Colonic mucosa (tissue), 4 donors: ENCODE data around the gene HOXB6. TPM values are rescaled to one million over a fixed set of nuclear protein-coding genes. Genes with fewer than 3 reads are reported as not detected.

ENCODE experiments used
- DNase-seq: peaks from one replicate; pipeline ENCODE4 v3.0.0-alpha.2; 2020
- H3K27ac ChIP-seq: fragments of 200-600 bp; one replicate; pipeline ENCODE4 v1.8.0; 2021
- H3K27me3 ChIP-seq: fragments of 200-600 bp; one replicate; pipeline ENCODE4 v1.8.0; 2021
- H3K36me3 ChIP-seq: fragments of 200-600 bp; one replicate; pipeline ENCODE4 v1.8.0; 2021
- H3K4me1 ChIP-seq: fragments of 200-600 bp; one replicate; pipeline ENCODE4 v1.8.0; 2021; ENCODE audit warnings: mild to moderate bottlenecking
- H3K4me3 ChIP-seq: fragments of 200-600 bp; one replicate; pipeline ENCODE4 v1.8.0; 2021
- H3K9ac ChIP-seq, 2 donors: one replicate each; pipeline ENCODE4 v1.7.0; 2013; ENCODE audit warnings: control low read depth in 2 of 2, low read depth in 2 of 2, low read length in 2 of 2
- H3K9me3 ChIP-seq: fragments of 200-600 bp; one replicate; pipeline ENCODE4 v1.8.0; 2021
- intact Hi-C: fragments of 100-400 bp; cut with DNase I; formaldehyde crosslinking; loops from one replicate; pipeline ENCODE4 v1.14.1; 2022
- total RNA-seq, 2 donors: library from RNA; stranded (reverse); fragmentation: NEBNext Ultra II Directional in 1 of 2; extraction: Animal tissue kit (Norgen Biotek cat#: 25700) in 1 of 2; gene quantifications; one replicate each; pipeline ENCODE4 v1.2.1, GENCODE V29; 2021
- TF ChIP-seq, protein P1 (sequence below): fragments of 200-600 bp; IDR thresholded peaks from one replicate; pipeline ENCODE4 v1.8.0; 2022; ENCODE audit warnings: antibody characterized with exemption, mild to moderate bottlenecking
- donor health status: healthy.
- donor health status: DM: no; HTN: no; CAD: no.
- donor health status: DM: no; HTN: no; CAD: no.

Gene HOXB6
- total RNA-seq, 2 donors from 2014 or later = 30.0 to 71.0 TPM

DNA sequence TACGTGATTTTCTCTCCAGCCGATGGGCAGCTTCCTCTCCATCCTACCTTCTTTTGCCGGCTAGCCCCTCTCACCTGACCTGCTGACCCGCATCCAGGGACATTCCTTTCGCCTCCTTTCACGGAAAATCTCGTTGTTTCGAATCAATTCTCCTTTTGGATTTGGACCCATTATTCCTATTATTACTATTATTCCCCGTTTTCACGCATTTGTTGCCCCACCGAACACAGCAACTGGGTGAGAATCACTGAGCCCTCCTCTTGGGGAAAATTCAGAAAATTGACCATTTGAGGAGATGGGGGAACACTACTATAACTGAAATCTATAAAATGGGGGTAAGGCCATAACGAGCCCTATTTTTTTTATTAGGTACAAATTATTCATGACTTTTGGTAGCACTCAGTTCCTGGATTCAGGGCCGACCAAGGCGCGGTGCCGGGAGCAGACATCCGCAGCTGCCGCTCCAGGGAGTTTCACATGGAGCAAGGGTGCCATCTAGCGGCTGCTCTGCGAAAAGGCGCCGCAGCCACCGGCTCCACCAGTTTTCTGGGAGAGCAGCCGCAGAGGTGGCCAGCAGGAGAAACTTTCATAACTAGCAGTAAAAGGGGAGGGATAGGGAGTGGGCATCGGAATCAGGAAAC, 13.6 kb upstream of the HOXB6 start:
- TF ChIP-seq, protein P1, sequence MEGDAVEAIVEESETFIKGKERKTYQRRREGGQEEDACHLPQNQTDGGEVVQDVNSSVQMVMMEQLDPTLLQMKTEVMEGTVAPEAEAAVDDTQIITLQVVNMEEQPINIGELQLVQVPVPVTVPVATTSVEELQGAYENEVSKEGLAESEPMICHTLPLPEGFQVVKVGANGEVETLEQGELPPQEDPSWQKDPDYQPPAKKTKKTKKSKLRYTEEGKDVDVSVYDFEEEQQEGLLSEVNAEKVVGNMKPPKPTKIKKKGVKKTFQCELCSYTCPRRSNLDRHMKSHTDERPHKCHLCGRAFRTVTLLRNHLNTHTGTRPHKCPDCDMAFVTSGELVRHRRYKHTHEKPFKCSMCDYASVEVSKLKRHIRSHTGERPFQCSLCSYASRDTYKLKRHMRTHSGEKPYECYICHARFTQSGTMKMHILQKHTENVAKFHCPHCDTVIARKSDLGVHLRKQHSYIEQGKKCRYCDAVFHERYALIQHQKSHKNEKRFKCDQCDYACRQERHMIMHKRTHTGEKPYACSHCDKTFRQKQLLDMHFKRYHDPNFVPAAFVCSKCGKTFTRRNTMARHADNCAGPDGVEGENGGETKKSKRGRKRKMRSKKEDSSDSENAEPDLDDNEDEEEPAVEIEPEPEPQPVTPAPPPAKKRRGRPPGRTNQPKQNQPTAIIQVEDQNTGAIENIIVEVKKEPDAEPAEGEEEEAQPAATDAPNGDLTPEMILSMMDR = peak; percentile 98
- H3K27me3 ChIP-seq = peaks cover 45% of the 10 kb centered on the region
- peak overlapping the region; percentile 15 for H3K4me3 ChIP-seq
- intact Hi-C loops = loop anchor here (5.0 kb wide), 1 partner anchor 276 kb away; no protein-coding TSS in a partner anchor
- peak; percentile 93 for DNase-seq
- H3K9me3 ChIP-seq = no peaks in the 10 kb centered on the region
- no peaks in the 10 kb centered on the region for H3K36me3 ChIP-seq
- H3K27ac ChIP-seq = peak overlapping the region; percentile 62
- peaks cover 13% of the 10 kb centered on the region for H3K4me1 ChIP-seq
- peak overlapping the region; percentile 48 to 74 for H3K9ac ChIP-seq

GRCh38 chr17:48617471-48618255, 12.9 kb upstream of the HOXB6 start:
- DNase-seq = no peak
- intact Hi-C loops = loop anchor here (5.0 kb wide), 1 partner anchor 275 kb away; no protein-coding TSS in a partner anchor
- H3K4me3 ChIP-seq = peak overlapping the region; percentile 6
- peaks cover 13% of the 10 kb centered on the region for H3K4me1 ChIP-seq
- H3K27me3 ChIP-seq = peaks cover 45% of the 10 kb centered on the region
- peak overlapping the region; percentile 48 to 66 for H3K9ac ChIP-seq
- H3K27ac ChIP-seq = no peak overlapping the region
- TF ChIP-seq, protein P1 = no peak
- H3K36me3 ChIP-seq = no peaks in the 10 kb centered on the region
- H3K9me3 ChIP-seq = no peaks in the 10 kb centered on the region

DNA sequence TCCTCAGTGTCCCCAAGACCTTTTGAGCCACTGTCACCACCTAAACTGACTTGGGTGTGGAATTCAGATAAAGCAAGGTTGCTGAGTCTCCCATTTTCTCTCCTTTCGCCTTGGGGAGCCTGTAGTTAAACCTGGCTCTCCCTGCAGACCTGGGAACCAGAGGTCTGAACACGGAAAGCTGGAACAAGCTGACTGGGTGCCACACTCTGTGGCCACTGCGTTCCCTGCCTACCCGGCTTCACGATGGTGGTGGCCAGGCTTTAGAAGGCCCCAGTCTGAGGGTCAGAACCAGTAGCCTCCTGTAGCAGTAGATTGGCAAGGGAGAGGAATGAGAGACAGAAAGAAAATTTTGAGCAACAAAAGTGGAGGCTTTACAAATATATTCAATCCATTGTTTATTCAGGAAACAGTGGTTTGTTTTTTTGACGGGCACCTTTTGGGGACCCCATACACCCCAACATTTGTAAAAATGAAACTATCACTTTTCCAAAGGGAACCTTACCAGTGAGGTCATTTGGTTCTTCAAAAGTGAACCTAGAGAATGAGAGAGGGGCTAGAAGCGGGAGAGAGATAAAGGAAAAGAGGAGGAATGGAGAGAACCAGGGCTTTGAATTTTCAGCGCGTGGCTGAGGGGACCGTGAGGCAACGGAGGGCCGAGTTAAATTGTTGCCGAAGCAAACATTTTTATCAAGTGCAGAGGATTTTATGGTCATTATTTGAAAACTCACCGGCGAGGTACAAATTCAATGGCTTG, 12.1 kb upstream of the HOXB6 start:
- H3K9me3 ChIP-seq = no peaks in the 10 kb centered on the region
- H3K4me1 ChIP-seq = peaks cover 13% of the 10 kb centered on the region
- TF ChIP-seq, protein P1 = no peak
- intact Hi-C loops = loop anchor here (5.0 kb wide), 1 partner anchor 275 kb away; no protein-coding TSS in a partner anchor
- H3K27me3 ChIP-seq = peaks cover 45% of the 10 kb centered on the region
- no peaks in the 10 kb centered on the region for H3K36me3 ChIP-seq
- H3K4me3 ChIP-seq = no peak overlapping the region
- no peak for DNase-seq
- H3K9ac ChIP-seq = peak overlapping the region; percentile 45 to 66
- H3K27ac ChIP-seq = no peak overlapping the region

DNA sequence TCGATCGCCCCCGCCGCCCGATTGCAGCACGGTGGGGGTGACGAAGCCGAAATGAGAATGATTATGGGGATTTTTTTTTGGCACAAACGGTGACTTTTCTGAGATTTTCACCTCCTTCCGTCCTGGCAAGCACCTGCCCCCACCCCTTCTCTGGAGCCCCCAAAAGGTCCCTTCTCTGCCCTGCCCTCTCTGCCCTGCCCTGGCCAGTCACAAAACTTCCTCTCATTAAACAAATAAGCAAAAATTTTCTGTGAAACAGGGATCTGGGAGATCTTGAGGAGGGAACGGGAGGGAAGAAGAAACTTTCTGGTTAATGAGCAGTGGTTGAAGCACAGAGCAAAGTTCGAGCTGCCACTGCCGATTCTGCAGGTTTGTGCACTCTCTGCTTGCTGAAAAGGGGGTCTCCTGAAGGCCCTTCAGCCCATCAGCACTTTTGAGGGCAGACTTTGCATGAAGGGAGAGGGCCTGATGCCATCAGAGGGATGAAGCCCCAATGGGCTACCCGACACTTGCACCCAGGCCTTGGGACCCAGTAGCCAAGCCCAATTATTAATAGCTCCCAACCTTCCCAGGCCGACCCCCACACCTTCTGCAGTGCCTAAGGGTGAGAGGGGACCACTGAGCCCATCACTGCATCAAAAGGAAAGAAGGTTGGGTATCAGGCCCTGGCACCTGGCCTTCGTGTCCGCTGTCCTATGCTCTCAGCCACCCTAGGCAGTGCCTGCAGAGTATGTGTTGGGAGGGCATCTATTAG, 11.4 kb upstream of the HOXB6 start:
- no peaks in the 10 kb centered on the region for H3K9me3 ChIP-seq
- H3K4me3 ChIP-seq = no peak overlapping the region
- no peak overlapping the region for H3K27ac ChIP-seq
- TF ChIP-seq, protein P1 = no peak
- H3K4me1 ChIP-seq = peaks cover 13% of the 10 kb centered on the region
- H3K9ac ChIP-seq = peak overlapping the region in 1 of 2 donors; percentile 48
- no peak for DNase-seq
- intact Hi-C loops = loop anchor here (5.0 kb wide), 1 partner anchor 274 kb away; no protein-coding TSS in a partner anchor
- no peaks in the 10 kb centered on the region for H3K36me3 ChIP-seq
- H3K27me3 ChIP-seq = peaks cover 40% of the 10 kb centered on the region
